HEK293 (cell line): ENCODE results near the gene SLC25A52.

ENCODE experiments used
- CTCF ChIA-PET: fragments of 350-600 bp; formaldehyde crosslinking; extraction: SDS; loops from one replicate; lab custom pipeline; 2021; ENCODE audit warnings: antibody characterized with exemption; lab: Yijun Ruan, JAX
- POLR2A ChIA-PET: fragments of 300-600 bp; formaldehyde crosslinking; extraction: SDS; loops from one replicate; lab custom pipeline; 2020; ENCODE audit warnings: antibody characterized with exemption, inconsistent platforms; lab: Yijun Ruan, JAX
- H3K27ac ChIP-seq: fragments of 200-500 bp; sonication (Bioruptor generic); 2 replicates; pipeline ENCODE4 v1.5.1; 2014; ENCODE audit warnings: low read depth, low read length, control low read depth, inconsistent platforms; ENCODE audit errors: extremely low read depth
- H3K36me3 ChIP-seq, 2 experiments: fragments of 200-500 bp in 1 of 2; sonication (Bioruptor generic) in 1 of 2; 1 replicate in 1 of 2; 2 replicates in 1 of 2; pipeline ENCODE4 v1.5.1; 2014 to 2017; ENCODE audit warnings: inconsistent platforms in 2 of 2, low read length in 2 of 2; ENCODE audit not compliant: control insufficient read depth in 2 of 2, insufficient read depth in 1 of 2
- H3K4me1 ChIP-seq: fragments of 200-500 bp; sonication (Bioruptor generic); 2 replicates; pipeline ENCODE4 v1.5.1; 2014; ENCODE audit warnings: mild to moderate bottlenecking, low read length, inconsistent platforms; ENCODE audit not compliant: control insufficient read depth, insufficient read depth
- H3K4me3 ChIP-seq: 2 replicates; pipeline ENCODE4 v1.5.1; 2011; ENCODE audit warnings: low read depth, mild to moderate bottlenecking, control low read depth, low read length, moderate library complexity
- H3K9me3 ChIP-seq: fragments of 200-500 bp; sonication (Bioruptor generic); 2 replicates; pipeline ENCODE4 v1.5.1; 2014; ENCODE audit warnings: low read depth, low read length, inconsistent platforms; ENCODE audit not compliant: control insufficient read depth, insufficient read depth
- IKZF3 ChIP-seq: fragments of 450-650 bp; IDR thresholded peaks from 2 replicates; pipeline ENCODE4 v1.5.0; 2018; ENCODE audit warnings: missing biosample characterization, mild to moderate bottlenecking, missing genetic modification characterization, moderate library complexity
- KLF10 ChIP-seq: fragments of 450-650 bp; IDR thresholded peaks from 2 replicates; pipeline ENCODE4 v1.5.1; 2018; ENCODE audit warnings: missing biosample characterization, mild to moderate bottlenecking, missing genetic modification characterization
- KLF7 ChIP-seq: fragments of 450-650 bp; formaldehyde crosslinking; IDR thresholded peaks from 2 replicates; pipeline ENCODE4 v1.5.1; 2016; ENCODE audit warnings: missing biosample characterization, missing genetic modification characterization, borderline replicate concordance
- PBX3 ChIP-seq: sonication (generic); formaldehyde crosslinking; IDR thresholded peaks from 2 replicates; pipeline ENCODE4 v1.8.1; 2022; ENCODE audit warnings: mild to moderate bottlenecking, moderate library complexity, missing genetic modification reagents
- PRDM4 ChIP-seq: fragments of 450-650 bp; formaldehyde crosslinking; IDR thresholded peaks from 2 replicates; pipeline ENCODE4 v1.5.1; 2017; ENCODE audit warnings: missing biosample characterization, missing genetic modification characterization
- SP3 ChIP-seq: fragments of 450-650 bp; formaldehyde crosslinking; IDR thresholded peaks from 2 replicates; pipeline ENCODE4 v1.5.1; 2016; ENCODE audit warnings: missing biosample characterization, missing genetic modification characterization
- SP7 ChIP-seq: fragments of 450-650 bp; formaldehyde crosslinking; IDR thresholded peaks from 2 replicates; pipeline ENCODE4 v1.5.1; 2016; ENCODE audit warnings: missing biosample characterization, missing genetic modification characterization
- ZBTB1 ChIP-seq: fragments of 450-650 bp; formaldehyde crosslinking; IDR thresholded peaks from 2 replicates; pipeline ENCODE4 v1.5.1; 2016; ENCODE audit warnings: missing biosample characterization, missing genetic modification characterization
- ZNF223 ChIP-seq: fragments of 450-650 bp; formaldehyde crosslinking; IDR thresholded peaks from 2 replicates; pipeline ENCODE4 v1.5.1; 2016; ENCODE audit warnings: missing biosample characterization, missing genetic modification characterization
- ZNF280D ChIP-seq: fragments of 450-650 bp; formaldehyde crosslinking; IDR thresholded peaks from 2 replicates; pipeline ENCODE4 v1.5.1; 2016; ENCODE audit warnings: missing biosample characterization, missing genetic modification characterization
- ZNF302 ChIP-seq: fragments of 450-650 bp; formaldehyde crosslinking; IDR thresholded peaks from 2 replicates; pipeline ENCODE4 v1.5.1; 2016; ENCODE audit warnings: missing biosample characterization, missing genetic modification characterization, low read depth
- ZNF510 ChIP-seq: fragments of 450-650 bp; formaldehyde crosslinking; IDR thresholded peaks from 2 replicates; pipeline ENCODE4 v1.5.1; 2018; ENCODE audit warnings: mild to moderate bottlenecking, missing genetic modification characterization, missing biosample characterization; ENCODE audit not compliant: insufficient replicate concordance
- ZNF530 ChIP-seq: fragments of 450-650 bp; formaldehyde crosslinking; IDR thresholded peaks from 2 replicates; pipeline ENCODE4 v1.5.1; 2016; ENCODE audit warnings: low read depth, missing biosample characterization, missing genetic modification characterization
- ZNF623 ChIP-seq: fragments of 450-650 bp; formaldehyde crosslinking; IDR thresholded peaks from 2 replicates; pipeline ENCODE4 v1.5.1; 2016; ENCODE audit warnings: missing biosample characterization, missing genetic modification characterization
- ZNF747 ChIP-seq: fragments of 450-650 bp; formaldehyde crosslinking; IDR thresholded peaks from 2 replicates; pipeline ENCODE4 v1.5.1; 2016; ENCODE audit warnings: missing biosample characterization, missing genetic modification characterization
- ZNF785 ChIP-seq: fragments of 450-650 bp; formaldehyde crosslinking; IDR thresholded peaks from 2 replicates; pipeline ENCODE4 v1.5.1; 2016; ENCODE audit warnings: missing biosample characterization, missing genetic modification characterization
- ZSCAN5A ChIP-seq: fragments of 450-650 bp; formaldehyde crosslinking; IDR thresholded peaks from 2 replicates; pipeline ENCODE4 v1.5.1; 2016; ENCODE audit warnings: missing biosample characterization, missing genetic modification characterization

The SLC25A52 gene

GRCh38 chr18:31739651-31740050 is 21.0 kb downstream of the SLC25A52 start:
- TF ChIP-seq ZNF280D (tag by site-specific recombination) = no peak
- TF ChIP-seq ZNF302 (tag by site-specific recombination) = no peak
- TF ChIP-seq ZNF510 (tag by site-specific recombination) = no peak
- TF ChIP-seq SP7 (tag by site-specific recombination) = no peak
- TF ChIP-seq PBX3 (CRISPR knock-in tag) = no peak
- no peak for TF ChIP-seq PRDM4 (tag by site-specific recombination)
- no peak for TF ChIP-seq ZNF530 (tag by site-specific recombination)
- no peak for TF ChIP-seq ZNF747
- no peak for TF ChIP-seq IKZF3 (tag by site-specific recombination)
- no peak for TF ChIP-seq ZNF785 (tag by site-specific recombination)
- TF ChIP-seq ZBTB1 = no peak
- no peak for TF ChIP-seq ZSCAN5A (tag by site-specific recombination)
- TF ChIP-seq KLF7 = no peak
- TF ChIP-seq SP3 (tag by site-specific recombination) = no peak
- no peak for TF ChIP-seq ZNF223
- TF ChIP-seq ZNF623 (tag by site-specific recombination) = no peak
- no peak for TF ChIP-seq KLF10 (tag by site-specific recombination)
- Histone ChIP-seq H3K27ac (no peak overlapping the region), H3K36me3 (no peaks in the 10 kb centered on the region), H3K4me1 (no peaks in the 10 kb centered on the region), H3K4me3 (no peak overlapping the region), H3K9me3 (no peaks in the 10 kb centered on the region)
- POLR2A ChIA-PET = no interaction called here
- CTCF ChIA-PET = interaction anchor here (2.2 kb wide), 1 partner anchor 10 kb away, joined by 10 read pairs; no protein-coding TSS in a partner anchor
